Measurements from ENCODE around the gene GRK3.

DNA sequence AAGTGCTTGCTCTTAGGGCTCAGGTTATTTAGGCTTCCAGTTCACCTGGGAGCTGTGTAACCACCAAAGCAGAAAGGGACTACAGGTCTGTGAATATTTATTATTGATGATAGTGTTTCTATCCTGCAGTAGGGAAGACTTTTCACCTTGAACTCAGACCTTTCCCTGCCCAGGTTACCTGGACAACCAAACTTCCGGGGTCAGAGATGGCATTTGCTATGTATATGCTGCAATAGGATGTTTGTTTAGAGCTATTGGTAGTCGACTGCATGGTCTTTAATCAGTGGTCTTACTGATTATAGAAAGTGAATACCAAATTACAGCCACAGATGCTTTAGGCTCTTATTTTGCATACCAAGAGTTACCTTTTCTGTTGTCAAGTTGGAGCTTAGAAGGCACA is 94.9 kb downstream of the GRK3 start:
- no peak for TF ChIP-seq RCOR1 (conservative IDR thresholded peaks at IDR 0.05; ENCODE audit: low read depth, low read length)
- TF ChIP-seq CHD2 (IDR thresholded peaks at IDR 0.05; ENCODE audit: borderline replicate concordance, low read depth, low read length) = no peak
- no peak for TF ChIP-seq SMC3 (IDR thresholded peaks at IDR 0.05; ENCODE audit: borderline replicate concordance, low read length)
- no peak for TF ChIP-seq EP300 (IDR thresholded peaks at IDR 0.05; ENCODE audit: borderline replicate concordance in 1 of 2, control insufficient read depth in 1 of 2, low read depth in 2 of 2, low read length in 2 of 2)
- TF ChIP-seq, protein P1, sequence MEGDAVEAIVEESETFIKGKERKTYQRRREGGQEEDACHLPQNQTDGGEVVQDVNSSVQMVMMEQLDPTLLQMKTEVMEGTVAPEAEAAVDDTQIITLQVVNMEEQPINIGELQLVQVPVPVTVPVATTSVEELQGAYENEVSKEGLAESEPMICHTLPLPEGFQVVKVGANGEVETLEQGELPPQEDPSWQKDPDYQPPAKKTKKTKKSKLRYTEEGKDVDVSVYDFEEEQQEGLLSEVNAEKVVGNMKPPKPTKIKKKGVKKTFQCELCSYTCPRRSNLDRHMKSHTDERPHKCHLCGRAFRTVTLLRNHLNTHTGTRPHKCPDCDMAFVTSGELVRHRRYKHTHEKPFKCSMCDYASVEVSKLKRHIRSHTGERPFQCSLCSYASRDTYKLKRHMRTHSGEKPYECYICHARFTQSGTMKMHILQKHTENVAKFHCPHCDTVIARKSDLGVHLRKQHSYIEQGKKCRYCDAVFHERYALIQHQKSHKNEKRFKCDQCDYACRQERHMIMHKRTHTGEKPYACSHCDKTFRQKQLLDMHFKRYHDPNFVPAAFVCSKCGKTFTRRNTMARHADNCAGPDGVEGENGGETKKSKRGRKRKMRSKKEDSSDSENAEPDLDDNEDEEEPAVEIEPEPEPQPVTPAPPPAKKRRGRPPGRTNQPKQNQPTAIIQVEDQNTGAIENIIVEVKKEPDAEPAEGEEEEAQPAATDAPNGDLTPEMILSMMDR (IDR thresholded peaks at IDR 0.05 in 2 of 3, conservative IDR thresholded peaks at IDR 0.05 in 1 of 3; ENCODE audit: control insufficient read depth in 2 of 3, extremely low read depth in 1 of 3, insufficient read depth in 1 of 3, low read depth in 3 of 3, low read length in 3 of 3) = no peak
- TF ChIP-seq NR2C2 (IDR thresholded peaks at IDR 0.05; ENCODE audit: borderline replicate concordance, control insufficient read depth, insufficient read length, low read depth) = no peak
- no peak for TF ChIP-seq TBL1XR1 (IDR thresholded peaks at IDR 0.05; ENCODE audit: low read depth, low read length)
- no peak for TF ChIP-seq POLR2A (IDR thresholded peaks at IDR 0.05; ENCODE audit: low read depth, low read length)
- no peak for TF ChIP-seq YY1 (IDR thresholded peaks at IDR 0.05; ENCODE audit: low read depth, low read length)

Data from GM12878 (cell line).